ENCODE data around the gene ASIC2.

ASIC2 gene

DNA sequence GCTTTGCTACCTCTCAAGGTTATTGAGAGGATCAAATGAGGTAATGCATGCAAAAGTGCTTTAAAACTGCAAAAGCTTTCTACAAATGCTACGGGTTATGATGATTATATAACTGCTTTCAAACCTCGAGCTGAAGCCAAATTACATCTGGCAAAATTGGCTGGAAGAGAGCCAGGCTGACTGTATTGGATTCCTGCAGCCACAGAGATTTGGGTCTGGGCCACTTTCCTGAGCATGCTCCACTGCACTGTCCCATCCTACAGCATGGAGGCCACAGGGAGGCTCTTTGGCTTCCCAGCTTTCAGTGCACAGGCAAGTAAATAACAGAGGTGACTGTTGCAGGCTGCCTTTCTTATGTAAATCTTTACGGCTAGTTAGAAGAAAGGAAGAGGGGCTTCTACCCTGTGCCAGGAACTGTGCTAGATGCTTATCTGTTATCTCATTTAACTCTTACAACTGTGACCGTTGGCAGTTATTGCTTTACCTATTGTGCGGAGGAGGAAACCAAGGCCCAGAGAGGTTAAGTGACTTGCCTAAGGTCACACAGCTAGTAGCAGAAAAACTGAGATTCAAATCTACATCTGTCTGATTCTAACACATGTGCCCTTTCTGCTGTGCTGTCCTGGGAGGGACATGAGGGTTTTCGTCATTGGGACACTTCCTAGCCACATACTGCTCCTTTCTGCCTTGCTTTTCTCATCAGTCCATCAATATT is 179.7 kb downstream of the ASIC2 start:
- TF ChIP-seq, protein P1, sequence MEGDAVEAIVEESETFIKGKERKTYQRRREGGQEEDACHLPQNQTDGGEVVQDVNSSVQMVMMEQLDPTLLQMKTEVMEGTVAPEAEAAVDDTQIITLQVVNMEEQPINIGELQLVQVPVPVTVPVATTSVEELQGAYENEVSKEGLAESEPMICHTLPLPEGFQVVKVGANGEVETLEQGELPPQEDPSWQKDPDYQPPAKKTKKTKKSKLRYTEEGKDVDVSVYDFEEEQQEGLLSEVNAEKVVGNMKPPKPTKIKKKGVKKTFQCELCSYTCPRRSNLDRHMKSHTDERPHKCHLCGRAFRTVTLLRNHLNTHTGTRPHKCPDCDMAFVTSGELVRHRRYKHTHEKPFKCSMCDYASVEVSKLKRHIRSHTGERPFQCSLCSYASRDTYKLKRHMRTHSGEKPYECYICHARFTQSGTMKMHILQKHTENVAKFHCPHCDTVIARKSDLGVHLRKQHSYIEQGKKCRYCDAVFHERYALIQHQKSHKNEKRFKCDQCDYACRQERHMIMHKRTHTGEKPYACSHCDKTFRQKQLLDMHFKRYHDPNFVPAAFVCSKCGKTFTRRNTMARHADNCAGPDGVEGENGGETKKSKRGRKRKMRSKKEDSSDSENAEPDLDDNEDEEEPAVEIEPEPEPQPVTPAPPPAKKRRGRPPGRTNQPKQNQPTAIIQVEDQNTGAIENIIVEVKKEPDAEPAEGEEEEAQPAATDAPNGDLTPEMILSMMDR (conservative IDR thresholded peaks at IDR 0.05) = no peak
- no peak overlapping the region for H3K27ac ChIP-seq

DNA sequence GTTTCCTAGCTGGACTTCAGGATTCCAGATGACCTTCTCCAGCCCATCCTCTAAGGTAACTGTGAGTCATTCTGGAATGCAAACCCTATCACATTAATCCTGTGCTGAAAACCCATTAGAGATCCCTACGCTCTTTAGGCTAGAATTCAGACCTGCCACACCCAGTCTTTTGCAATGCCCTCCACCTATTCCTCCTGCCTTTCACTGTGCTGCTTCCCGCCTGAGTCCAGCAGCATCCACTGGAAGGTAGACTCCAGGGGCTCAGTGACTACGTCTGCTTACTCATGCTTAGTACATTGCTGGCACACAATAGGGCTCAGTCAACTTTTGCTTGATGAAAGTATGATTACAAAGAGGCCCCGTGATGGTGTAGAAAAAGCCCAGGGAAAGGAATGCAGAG is 180.3 kb downstream of the ASIC2 start:
- no peak overlapping the region for H3K27ac ChIP-seq

DNA sequence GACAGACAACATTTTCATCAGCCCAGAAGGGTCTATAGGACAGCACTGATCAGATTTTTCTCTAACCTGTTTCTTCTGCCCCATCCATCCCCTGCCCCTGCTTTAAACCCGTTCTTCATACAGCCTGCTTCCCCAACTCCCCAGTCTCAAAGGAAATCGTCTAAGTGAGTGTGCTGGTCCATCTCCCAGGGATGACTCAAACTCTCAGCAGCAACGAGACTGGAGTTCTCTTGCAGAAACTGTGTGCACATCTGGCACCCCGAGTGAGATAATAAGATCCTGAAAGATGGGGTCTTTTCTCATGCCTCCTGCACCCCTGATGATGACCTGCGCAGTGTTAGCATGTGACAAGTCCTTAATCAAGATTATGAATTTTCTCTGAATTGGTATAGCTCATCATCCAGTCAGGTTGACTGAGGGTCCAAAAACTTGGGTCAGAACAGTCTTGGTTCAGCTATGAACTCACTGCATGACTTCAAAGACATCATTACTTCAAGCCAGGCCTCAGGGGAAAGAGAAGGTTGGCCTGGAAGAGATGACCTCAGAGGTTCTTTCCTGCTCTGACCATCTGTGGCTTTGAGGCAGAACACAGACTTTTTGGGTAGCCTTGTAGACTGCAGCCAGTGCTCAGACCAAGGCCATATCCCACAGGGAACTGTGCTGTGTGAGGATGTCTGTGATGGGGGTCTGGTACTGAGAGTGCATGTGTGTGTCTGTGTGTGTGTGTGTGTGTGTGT is 183.6 kb downstream of the ASIC2 start:
- no peak overlapping the region for H3K27ac ChIP-seq
- TF ChIP-seq, protein P1 (conservative IDR thresholded peaks at IDR 0.05) = no peak

More for the DNA sequence above, 180.3 kb downstream of the ASIC2 start:
- TF ChIP-seq, protein P1 (conservative IDR thresholded peaks at IDR 0.05) = no peak

DNA sequence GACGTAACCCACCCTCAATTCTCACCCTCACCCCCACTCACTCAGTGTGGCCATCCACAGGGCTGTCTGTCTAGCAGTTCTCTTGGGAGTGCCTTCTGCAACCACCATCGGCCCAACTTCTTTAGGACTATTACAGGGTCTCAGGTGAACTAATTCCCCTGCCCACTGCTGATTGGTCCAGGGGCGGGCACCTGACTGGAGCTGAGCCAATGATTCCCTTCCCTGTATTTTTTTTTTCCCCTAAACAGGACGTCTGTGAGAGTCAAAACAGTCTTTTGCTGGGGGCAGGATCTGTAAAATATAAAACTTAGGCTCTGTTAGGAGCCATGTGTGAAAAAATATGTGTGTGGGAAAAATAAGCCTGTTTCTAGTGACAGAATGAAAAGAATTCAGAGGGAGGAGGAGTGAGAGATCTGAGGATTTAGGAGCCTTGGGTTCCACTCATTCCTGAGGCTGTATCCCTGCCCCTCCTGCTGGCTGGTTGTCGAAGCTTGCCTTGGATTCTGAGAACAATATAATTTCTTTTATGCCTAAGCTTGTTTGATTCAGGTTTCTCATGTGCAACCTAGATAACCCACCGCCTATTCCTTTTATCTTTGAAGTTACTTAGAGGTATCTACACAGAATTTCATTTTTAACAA is 186.4 kb downstream of the ASIC2 start:
- no peak overlapping the region for H3K27ac ChIP-seq
- TF ChIP-seq, protein P1 (conservative IDR thresholded peaks at IDR 0.05) = no peak; the same call in 1 of the 2 replicates

DNA sequence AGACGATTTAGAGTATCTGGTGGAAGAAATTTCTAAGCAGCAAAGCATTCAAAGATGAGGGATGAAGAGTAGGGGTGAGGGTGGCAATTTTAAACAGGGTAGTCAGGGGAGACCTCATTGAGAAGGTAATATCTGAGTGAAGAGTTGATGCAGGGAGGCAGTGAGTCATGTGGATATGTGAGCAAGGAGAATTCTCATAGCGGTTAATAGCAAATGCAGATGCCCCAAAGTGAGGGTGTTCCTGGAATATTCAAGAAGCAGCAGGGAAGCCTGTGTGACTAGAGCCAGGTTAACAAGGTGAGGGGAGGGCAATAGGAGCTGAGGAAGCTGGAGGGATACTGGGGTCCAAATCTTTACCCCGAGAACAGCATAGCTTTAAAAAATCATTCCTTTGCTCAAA is 187.2 kb downstream of the ASIC2 start:
- H3K27ac ChIP-seq = no peak overlapping the region
- TF ChIP-seq, protein P1 (conservative IDR thresholded peaks at IDR 0.05) = no peak

DNA sequence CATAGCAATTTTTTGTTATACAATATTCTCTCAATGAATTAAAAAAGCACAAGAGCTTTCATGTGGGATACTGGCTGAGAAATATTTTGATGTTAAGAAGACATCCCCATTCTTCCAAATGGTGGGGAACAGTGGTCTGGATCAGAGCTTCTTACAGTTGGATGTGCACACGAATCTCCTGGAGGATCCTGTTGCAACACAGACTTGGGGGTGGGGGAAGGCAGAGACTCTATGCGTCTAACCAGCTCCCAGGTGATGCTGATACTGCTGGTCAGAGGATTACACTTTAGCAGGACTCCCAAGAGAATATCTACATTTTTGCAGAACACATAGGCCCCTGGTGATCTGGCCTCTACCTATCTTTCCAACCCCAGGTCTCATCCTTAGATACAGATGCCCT is 193.2 kb downstream of the ASIC2 start:
- TF ChIP-seq, protein P1 (conservative IDR thresholded peaks at IDR 0.05) = no peak
- no peak overlapping the region for H3K27ac ChIP-seq

GRCh38 chr17:33099252-33099651 is 193.8 kb downstream of the ASIC2 start:
- no peak overlapping the region for H3K27ac ChIP-seq
- TF ChIP-seq, protein P1 (conservative IDR thresholded peaks at IDR 0.05) = no peak
